Measurements from ENCODE around the gene OGFR.

The OGFR gene

GRCh38 chr20:62827311-62828038 lies 22.8 kb downstream of the OGFR start:
- no peak for DNase-seq

GRCh38 chr20:62828051-62828450 lies 23.4 kb downstream of the OGFR start:
- DNase-seq, result no peak

- no peak for DNase-seq
Observed at GRCh38 chr20:62828511-62829230, 24.0 kb downstream of the OGFR start.

GRCh38 chr20:62829231-62830230 lies 24.9 kb downstream of the OGFR start:
- no peak for DNase-seq

- DNase-seq, result no peak
Observed at GRCh38 chr20:62830251-62830650, 25.6 kb downstream of the OGFR start.

- no peak for DNase-seq
Observed at GRCh38 chr20:62830821-62831220, 26.2 kb downstream of the OGFR start.

- DNase-seq, result no peak
Observed at GRCh38 chr20:62831361-62831788, 26.7 kb downstream of the OGFR start.

- DNase-seq, result no peak
Observed at GRCh38 chr20:62831854-62832211, 27.2 kb downstream of the OGFR start.

- DNase-seq, result peak; percentile 51
Observed at GRCh38 chr20:62832212-62832922, 27.7 kb downstream of the OGFR start.

- no peak for DNase-seq
Observed at GRCh38 chr20:62832951-62833391, 28.3 kb downstream of the OGFR start.

- DNase-seq, result no peak
Observed at GRCh38 chr20:62834967-62835730, 30.5 kb downstream of the OGFR start.

GRCh38 chr20:62835931-62836861 lies 31.6 kb downstream of the OGFR start:
- DNase-seq, result no peak

GRCh38 chr20:62836967-62837490 lies 32.4 kb downstream of the OGFR start:
- no peak for DNase-seq

- DNase-seq, result no peak
Observed at GRCh38 chr20:62837790-62838127, 33.1 kb downstream of the OGFR start.

GRCh38 chr20:62838128-62838891 lies 33.7 kb downstream of the OGFR start:
- no peak for DNase-seq

GRCh38 chr20:62839261-62839660 lies 34.6 kb downstream of the OGFR start:
- no peak for DNase-seq

GRCh38 chr20:62839816-62840215 lies 35.2 kb downstream of the OGFR start:
- DNase-seq, result no peak

GRCh38 chr20:62840244-62841197 lies 35.9 kb downstream of the OGFR start:
- DNase-seq, result no peak

Measured in stimulated activated CD4-positive, alpha-beta T cell treated with anti-CD3 and anti-CD28 coated beads, Interleukin-1b, Interleukin-23, amount 100 ng/mL, for 48 hours (primary cell).